ENCODE results near the gene ME2.

DNA sequence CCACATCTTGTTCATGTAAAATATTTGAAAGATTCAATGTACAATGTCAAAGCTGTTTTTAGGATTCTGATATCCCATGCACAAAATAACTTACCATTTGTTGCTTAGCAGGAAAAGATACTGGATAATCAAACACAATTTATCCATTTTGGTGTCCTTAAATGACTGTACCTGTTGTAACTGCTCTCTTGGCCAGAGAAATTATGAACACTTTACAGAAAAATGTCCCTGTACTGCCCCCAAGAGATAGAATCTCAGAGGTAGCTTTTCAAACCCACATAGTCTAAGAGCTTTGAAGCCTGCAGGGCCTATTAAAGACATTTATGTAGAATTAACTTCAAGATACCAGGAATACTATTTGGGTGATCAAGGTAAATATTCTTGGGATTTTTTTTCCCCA lies 12.2 kb upstream of the ME2 start:
- TF ChIP-seq, protein P1, sequence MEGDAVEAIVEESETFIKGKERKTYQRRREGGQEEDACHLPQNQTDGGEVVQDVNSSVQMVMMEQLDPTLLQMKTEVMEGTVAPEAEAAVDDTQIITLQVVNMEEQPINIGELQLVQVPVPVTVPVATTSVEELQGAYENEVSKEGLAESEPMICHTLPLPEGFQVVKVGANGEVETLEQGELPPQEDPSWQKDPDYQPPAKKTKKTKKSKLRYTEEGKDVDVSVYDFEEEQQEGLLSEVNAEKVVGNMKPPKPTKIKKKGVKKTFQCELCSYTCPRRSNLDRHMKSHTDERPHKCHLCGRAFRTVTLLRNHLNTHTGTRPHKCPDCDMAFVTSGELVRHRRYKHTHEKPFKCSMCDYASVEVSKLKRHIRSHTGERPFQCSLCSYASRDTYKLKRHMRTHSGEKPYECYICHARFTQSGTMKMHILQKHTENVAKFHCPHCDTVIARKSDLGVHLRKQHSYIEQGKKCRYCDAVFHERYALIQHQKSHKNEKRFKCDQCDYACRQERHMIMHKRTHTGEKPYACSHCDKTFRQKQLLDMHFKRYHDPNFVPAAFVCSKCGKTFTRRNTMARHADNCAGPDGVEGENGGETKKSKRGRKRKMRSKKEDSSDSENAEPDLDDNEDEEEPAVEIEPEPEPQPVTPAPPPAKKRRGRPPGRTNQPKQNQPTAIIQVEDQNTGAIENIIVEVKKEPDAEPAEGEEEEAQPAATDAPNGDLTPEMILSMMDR (IDR thresholded peaks at IDR 0.05), result peak in 3 of 6 experiments; percentile 37 to 66 (median 57)
- TF ChIP-seq POLR2A (IDR thresholded peaks at IDR 0.05), result no peak
